Mucosa of stomach (tissue), 1 donor: ENCODE data around the gene C2CD4A.
A peak's percentile ranks its signal among the peaks of the same experiment; 100 is the strongest.

Experiments used
- H3K27me3 ChIP-seq: one replicate; pipeline ENCODE4 v1.7.0; 2013; ENCODE audit warnings: mild to moderate bottlenecking, low read length; ENCODE audit not compliant: control insufficient read depth, insufficient read depth
- H3K36me3 ChIP-seq: one replicate; pipeline ENCODE4 v1.7.0; 2013; ENCODE audit warnings: low read length; ENCODE audit not compliant: control insufficient read depth, insufficient read depth
- H3K4me1 ChIP-seq: one replicate; pipeline ENCODE4 v1.7.0; 2013; ENCODE audit warnings: mild to moderate bottlenecking, low read length; ENCODE audit not compliant: control insufficient read depth, insufficient read depth
- H3K4me3 ChIP-seq: one replicate; pipeline ENCODE4 v1.7.0; 2013; ENCODE audit warnings: low read length
- H3K9ac ChIP-seq: one replicate; pipeline ENCODE4 v1.7.0; 2013; ENCODE audit warnings: mild to moderate bottlenecking, low read length, moderate library complexity
- H3K9me3 ChIP-seq: one replicate; pipeline ENCODE4 v1.7.0; 2013; ENCODE audit warnings: mild to moderate bottlenecking, low read length, moderate library complexity; ENCODE audit not compliant: control insufficient read depth
- donor health status: Pancreatic carcinoma.

C2CD4A gene

DNA sequence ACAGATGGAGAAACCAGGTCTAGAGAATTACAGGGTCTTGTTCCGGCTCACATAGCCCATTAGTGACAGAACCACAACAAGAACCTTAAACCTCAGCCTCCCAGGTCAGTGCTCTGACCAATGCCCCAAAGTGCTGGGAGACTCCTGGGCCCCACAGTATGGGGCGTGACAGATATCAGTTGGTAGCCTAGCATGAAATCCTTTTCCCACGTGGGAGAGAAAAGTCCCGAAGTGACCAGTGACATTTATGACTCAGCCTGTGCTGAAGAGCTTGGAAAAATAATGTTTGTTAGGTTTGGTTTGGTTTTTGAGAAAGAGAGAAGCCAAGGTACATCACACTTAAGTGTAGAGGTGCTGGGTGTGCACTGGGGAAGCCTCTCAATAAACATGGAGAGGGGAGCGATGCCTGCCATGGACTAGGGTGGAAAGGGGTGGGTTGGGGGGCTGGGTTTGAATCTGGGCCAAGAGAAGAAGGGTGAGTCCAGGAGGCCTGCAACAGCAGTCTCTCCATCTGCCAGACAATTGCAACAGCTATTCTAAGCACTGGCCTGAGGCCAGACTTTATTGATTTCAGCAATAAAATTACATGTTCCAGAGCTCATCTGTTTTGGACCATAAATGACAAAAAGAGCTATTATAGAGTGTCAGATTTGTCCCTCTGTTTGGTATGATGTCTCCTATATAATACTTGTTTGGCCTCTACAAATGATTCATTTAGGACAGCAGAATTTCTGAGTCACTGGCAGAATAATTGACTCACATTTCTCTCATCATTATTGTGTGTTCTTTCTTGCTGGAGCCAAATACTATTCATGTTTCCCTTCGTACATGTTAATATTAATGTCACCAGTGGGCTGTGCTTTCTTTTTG is 43.4 kb downstream of the C2CD4A start:
- Histone ChIP-seq H3K9me3 (no peaks in the 10 kb centered on the region), H3K9ac (no peak overlapping the region), H3K36me3 (no peaks in the 10 kb centered on the region), H3K4me3 (no peak overlapping the region), H3K4me1 (peaks cover 41% of the 10 kb centered on the region), H3K27me3 (no peaks in the 10 kb centered on the region)

DNA sequence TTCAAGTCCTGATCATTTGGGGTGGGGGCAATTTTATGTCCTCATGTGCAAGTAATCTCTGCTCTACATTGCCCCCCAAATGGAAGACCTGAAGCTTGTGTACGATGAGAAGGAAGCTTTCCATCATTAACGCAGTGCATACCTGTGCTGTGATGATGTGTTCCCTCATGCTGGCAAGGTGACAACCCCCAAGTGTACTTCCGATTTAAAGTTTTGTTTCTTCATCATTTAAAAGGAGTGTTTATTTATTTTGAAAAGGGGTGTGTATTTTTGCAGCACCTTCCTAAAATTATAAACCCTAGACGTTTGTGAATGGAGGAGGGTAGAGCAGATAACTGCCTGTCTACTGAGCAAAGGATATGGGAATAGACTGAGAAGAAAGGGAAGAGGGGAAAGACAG is 45.3 kb downstream of the C2CD4A start:
- no peaks in the 10 kb centered on the region for H3K9me3 ChIP-seq
- no peak overlapping the region for H3K9ac ChIP-seq
- no peaks in the 10 kb centered on the region for H3K36me3 ChIP-seq
- no peak overlapping the region for H3K4me3 ChIP-seq
- peaks cover 46% of the 10 kb centered on the region for H3K4me1 ChIP-seq
- no peaks in the 10 kb centered on the region for H3K27me3 ChIP-seq

DNA sequence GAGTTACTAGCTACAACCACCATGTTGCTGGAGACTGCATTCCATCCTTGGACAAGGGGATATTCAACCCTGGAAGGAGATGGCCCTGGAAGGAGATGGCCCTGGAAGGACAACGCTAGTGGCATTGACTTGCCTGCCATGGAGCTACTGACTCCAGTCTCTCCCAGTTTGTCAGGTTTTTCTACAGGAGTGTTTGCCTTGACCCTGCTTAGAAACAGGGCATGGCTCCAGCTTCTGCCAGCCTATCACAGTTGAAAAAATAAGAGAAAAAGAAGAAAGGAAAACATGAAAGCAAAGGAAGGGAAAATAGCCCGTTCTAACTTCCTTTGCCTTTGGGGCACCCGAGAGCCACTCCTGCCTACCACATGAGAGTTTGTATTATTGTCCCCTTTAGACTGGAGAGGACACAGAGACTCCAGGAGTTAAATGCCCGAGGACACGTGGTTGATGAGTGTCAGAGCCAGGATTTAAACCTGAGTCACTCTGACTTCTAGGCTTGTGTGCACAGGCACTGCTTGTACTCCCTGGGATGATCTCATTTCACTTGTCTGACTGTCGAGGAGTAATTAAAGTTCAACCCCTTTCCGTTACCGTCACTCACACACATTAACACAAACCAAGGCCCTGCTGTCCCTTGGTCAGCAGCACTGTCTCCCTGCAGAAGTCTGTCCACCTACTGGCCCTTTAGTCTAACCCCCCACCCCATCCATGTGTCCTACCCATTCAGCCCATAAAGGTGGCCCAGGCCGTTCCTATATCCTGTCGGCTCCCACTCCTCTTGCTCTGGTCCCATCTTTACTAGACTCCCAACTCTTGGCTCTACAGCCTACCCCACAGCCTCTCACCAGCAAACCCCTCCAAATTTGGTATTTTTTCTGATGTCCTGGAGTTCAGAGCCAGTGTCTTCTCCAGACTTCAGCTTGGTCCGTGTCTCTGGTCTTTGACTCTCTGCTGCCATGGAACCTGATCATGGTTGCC is 46.1 kb downstream of the C2CD4A start:
- Histone ChIP-seq H3K4me1 (peaks cover 40% of the 10 kb centered on the region), H3K9me3 (no peaks in the 10 kb centered on the region), H3K27me3 (no peaks in the 10 kb centered on the region), H3K36me3 (no peaks in the 10 kb centered on the region), H3K9ac (no peak overlapping the region), H3K4me3 (no peak overlapping the region)

DNA sequence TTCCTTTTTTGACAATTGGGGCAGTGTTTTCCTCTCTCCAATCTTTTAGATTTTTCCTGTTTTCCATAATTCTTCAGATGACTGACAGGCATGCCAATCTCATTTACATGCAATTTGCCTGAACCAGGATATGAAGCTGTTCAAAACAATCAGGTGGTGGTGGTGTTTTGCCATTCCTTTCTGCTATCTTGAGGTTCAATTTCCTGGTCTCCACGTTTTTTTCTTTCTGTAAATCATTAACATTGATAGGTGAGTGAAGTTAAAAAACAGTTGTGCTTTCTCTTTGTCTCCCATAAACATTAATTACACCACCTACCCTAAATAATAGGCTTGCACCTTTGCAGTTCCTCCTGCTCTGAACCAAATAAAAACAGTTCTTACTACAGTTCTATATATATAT is 49.1 kb downstream of the C2CD4A start:
- Histone ChIP-seq H3K36me3 (no peaks in the 10 kb centered on the region), H3K4me1 (peaks cover 37% of the 10 kb centered on the region)

DNA sequence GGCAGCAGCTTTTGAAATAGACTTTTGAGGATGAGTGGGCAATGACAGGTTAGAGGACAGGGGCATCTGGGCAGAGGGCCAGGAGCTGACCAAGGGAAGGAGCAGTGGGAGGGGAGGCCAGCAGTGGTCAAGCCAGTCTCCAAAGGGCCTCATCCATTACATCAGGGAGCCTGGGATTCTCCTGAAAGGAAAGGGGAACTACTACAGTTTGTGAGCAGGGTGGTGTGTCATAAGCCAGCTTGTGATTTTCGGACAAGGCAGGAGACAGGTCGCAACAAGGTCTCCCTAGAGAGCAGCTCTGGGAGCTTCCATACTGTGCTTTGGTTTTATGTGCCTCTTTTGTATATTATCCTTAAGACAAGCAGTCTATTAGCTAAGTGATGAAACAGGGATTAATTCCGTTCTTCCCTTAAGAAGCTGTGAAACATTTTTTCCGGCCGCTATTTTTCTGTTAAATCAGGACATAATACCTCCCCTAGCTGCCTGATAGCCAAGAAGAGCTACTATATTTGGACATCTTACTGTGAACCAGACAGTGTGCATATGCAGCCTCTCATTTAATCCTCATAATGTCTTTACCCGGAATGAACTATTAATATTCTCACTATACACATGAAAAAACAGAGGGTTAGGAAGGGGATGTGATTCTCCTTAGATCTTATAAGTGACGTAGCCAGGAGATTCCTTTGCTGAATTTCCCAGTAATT is 51.9 kb downstream of the C2CD4A start:
- Histone ChIP-seq H3K4me3 (no peak overlapping the region), H3K9ac (peak overlapping the region; percentile 33)

More for the DNA sequence above, 49.1 kb downstream of the C2CD4A start:
- Histone ChIP-seq H3K9ac (no peak overlapping the region), H3K27me3 (no peaks in the 10 kb centered on the region), H3K9me3 (no peaks in the 10 kb centered on the region), H3K4me3 (no peak overlapping the region)

DNA sequence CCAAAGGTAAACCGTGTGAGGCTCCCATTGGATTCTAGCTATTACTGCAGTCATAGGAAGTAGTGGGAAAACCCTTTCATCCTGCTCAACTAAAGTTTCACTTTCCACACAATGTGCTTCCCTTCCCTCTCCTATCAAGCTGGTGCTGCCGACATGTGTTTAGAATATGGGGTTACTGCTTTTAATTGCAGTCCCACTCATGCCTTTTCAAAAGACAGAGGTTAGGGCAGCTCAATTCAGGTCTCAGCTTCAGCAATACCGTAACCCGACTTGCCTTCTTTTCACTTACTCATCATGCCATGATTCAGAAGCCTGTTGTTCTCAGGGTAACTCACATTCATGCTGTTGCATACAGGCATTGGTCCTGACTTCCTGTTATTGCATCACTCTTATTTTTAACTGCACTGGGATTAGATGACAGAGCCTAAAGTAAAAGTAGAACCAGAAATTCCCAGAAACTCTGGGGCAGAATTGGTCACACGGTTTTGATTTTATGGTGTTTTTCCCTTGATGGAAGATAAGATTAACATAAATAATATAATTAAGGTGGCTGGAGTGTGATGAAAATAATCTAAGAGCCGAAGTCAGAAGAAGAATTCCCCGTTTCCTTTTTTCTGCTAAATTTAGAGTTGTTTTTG is 52.6 kb downstream of the C2CD4A start:
- Histone ChIP-seq H3K9me3 (no peaks in the 10 kb centered on the region), H3K36me3 (no peaks in the 10 kb centered on the region), H3K9ac (peak overlapping the region; percentile 33), H3K4me3 (no peak overlapping the region), H3K4me1 (peaks cover 29% of the 10 kb centered on the region), H3K27me3 (no peaks in the 10 kb centered on the region)

More for the DNA sequence above, 51.9 kb downstream of the C2CD4A start:
- no peaks in the 10 kb centered on the region for H3K36me3 ChIP-seq
- H3K27me3 ChIP-seq = no peaks in the 10 kb centered on the region
- H3K9me3 ChIP-seq = no peaks in the 10 kb centered on the region
- peaks cover 23% of the 10 kb centered on the region for H3K4me1 ChIP-seq

DNA sequence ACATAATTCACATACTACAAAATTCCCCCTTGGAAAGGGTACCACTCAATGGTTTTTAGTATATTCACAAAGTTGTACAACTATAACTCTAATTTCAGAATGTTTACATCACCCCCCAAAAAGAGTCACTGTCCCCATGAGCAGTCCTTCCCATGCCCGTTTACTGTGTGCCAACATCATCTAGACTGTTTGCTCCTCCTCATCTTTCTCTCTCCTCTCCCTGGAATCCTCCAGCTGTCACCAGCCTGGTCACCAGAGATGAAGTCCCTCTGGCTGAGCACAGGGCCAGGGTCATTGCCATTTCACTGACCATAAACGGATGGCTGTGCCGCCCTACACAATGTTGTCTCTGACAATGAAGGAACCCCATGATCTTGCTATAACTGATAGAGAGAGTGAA is 53.1 kb downstream of the C2CD4A start:
- peaks cover 34% of the 10 kb centered on the region for H3K4me1 ChIP-seq
- no peaks in the 10 kb centered on the region for H3K9me3 ChIP-seq
- H3K4me3 ChIP-seq = no peak overlapping the region
- H3K36me3 ChIP-seq = no peaks in the 10 kb centered on the region
- H3K27me3 ChIP-seq = no peaks in the 10 kb centered on the region
- no peak overlapping the region for H3K9ac ChIP-seq
